Spleen (tissue), 11 donors: ENCODE measurements around the gene AMN1. TPM values are rescaled to one million over a fixed set of nuclear protein-coding genes. Genes with fewer than 3 reads are reported as not detected.
A peak's percentile ranks its signal among the peaks of the same experiment; 100 is the strongest.
"Not testable (repeated sequence)": the region's sequence is repeated elsewhere in the genome, so short reads cannot be mapped to it uniquely, and the experiment has no call there.

Experiments
- DNase-seq: peaks from one replicate; pipeline ENCODE4 v3.0.0-alpha.2; 2020
- H3K27ac ChIP-seq, 8 donors: fragments of 200-600 bp; sonication (generic) in 7 of 8; 1 replicate in 4 of 8; 2 replicates in 4 of 8; pipeline versions ENCODE4 v1.5.0 to v1.8.0; 2016 to 2021; ENCODE audit warnings: inconsistent platforms in 4 of 8, mild to moderate bottlenecking in 4 of 8, moderate library complexity in 1 of 8
- H3K27me3 ChIP-seq, 7 donors: fragments of 200-600 bp; sonication (generic) in 6 of 7; replicated peaks in 1 of 7; 1 replicate in 4 of 7; 2 replicates in 3 of 7; pipeline versions ENCODE4 v1.5.0 to v1.8.0; 2016 to 2021; ENCODE audit warnings: inconsistent platforms in 3 of 7, mild to moderate bottlenecking in 1 of 7
- H3K36me3 ChIP-seq, 6 donors: fragments of 200-600 bp; sonication (generic) in 5 of 6; 1 replicate in 4 of 6; 2 replicates in 2 of 6; pipeline versions ENCODE4 v1.5.0 to v1.8.0; 2016 to 2021; ENCODE audit warnings: inconsistent platforms in 2 of 6
- H3K4me1 ChIP-seq, 6 donors: fragments of 200-600 bp; sonication (generic) in 5 of 6; 1 replicate in 3 of 6; 2 replicates in 3 of 6; pipeline versions ENCODE4 v1.5.0 to v1.8.0; 2016 to 2021; ENCODE audit warnings: inconsistent platforms in 3 of 6
- H3K4me3 ChIP-seq, 8 donors: fragments of 200-600 bp; sonication (generic) in 7 of 8; 1 replicate in 4 of 8; 2 replicates in 4 of 8; pipeline versions ENCODE4 v1.5.0 to v1.8.0; 2016 to 2021; ENCODE audit warnings: inconsistent platforms in 4 of 8, mild to moderate bottlenecking in 4 of 8, moderate library complexity in 2 of 8
- H3K9me3 ChIP-seq, 8 donors: fragments of 200-600 bp; sonication (generic) in 7 of 8; 1 replicate in 4 of 8; 2 replicates in 4 of 8; pipeline versions ENCODE4 v1.5.0 to v1.8.0; 2016 to 2021; ENCODE audit warnings: inconsistent platforms in 4 of 8
- CTCF ChIP-seq, 11 experiments: fragments of 200-600 bp in 7 of 11; fragments of 450-650 bp in 4 of 11; sonication (generic) in 4 of 11; IDR thresholded peaks in 8 of 11; conservative IDR thresholded peaks in 3 of 11; 1 replicate in 7 of 11; 2 replicates in 4 of 11; pipeline versions ENCODE4 v1.4.0 to v1.8.0; 2016 to 2021; ENCODE audit warnings: antibody characterized with exemption in 11 of 11, inconsistent platforms in 4 of 11, mild to moderate bottlenecking in 1 of 11
- POLR2A ChIP-seq, 3 donors: fragments of 450-650 bp; IDR thresholded peaks; one replicate each; pipeline ENCODE4 v1.5.1; 2017; ENCODE audit warnings: antibody characterized with exemption in 3 of 3, mild to moderate bottlenecking in 1 of 3
- POLR2AphosphoS5 ChIP-seq, 3 donors: sonication (generic); formaldehyde crosslinking; IDR thresholded peaks; one replicate each; pipeline ENCODE4 v1.5.1; 2017; ENCODE audit warnings: antibody characterized with exemption in 3 of 3
- WGBS, 5 donors: extraction: QIAGEN DNeasy Blood & Tissue Kit in 3 of 5; methylation state at CpG; one replicate each; pipeline versions ENCODE4 v1.1.5 to v1.1.7; 2013 to 2018; 5-methylcytosine and 5-hydroxymethylcytosine counted together
- intact Hi-C: fragments of 100-400 bp; cut with DNase I; formaldehyde crosslinking; loops from one replicate; pipeline ENCODE4 v1.15.0; 2023; ENCODE audit warnings: low total_unique reads
- polyA plus RNA-seq, 3 donors: library from polyadenylated mRNA; stranded (reverse); fragments of 200-250 nt; gene quantifications; one replicate each; pipeline ENCODE4 v1.2.1, GENCODE V29; 2013
- total RNA-seq, 7 donors: library from RNA; depleted of rRNA in 3 of 7; stranded (reverse); fragments of >200 nt in 3 of 7; fragmentation: NEBNext Ultra II Directional in 4 of 7; extraction: Animal tissue kit (Norgen Biotek cat#: 25700) in 4 of 7; gene quantifications; one replicate each; pipeline versions ENCODE4 v1.1.0 to v1.2.1, GENCODE V29; 2016 to 2021
- donor health status: healthy with polysubstance abuse.
- donor health status: DM: no; HTN: no; CAD: no; lungs with moderate emphysema.
- donor health status: DM: no; HTN: no; CAD: no.
- donor health status: Bipolar disorder and iron deficiency.
- donor health status: healthy.
- donor health status: DM: no; HTN: no; CAD: no.
- donor health status: DM: yes; HTN: yes; CAD: no.

AMN1 gene
- total and polyA plus RNA-seq, 10 donors = 12.9 to 27.4 (median 16.1) TPM

- peaks cover 0 to 6% (median 0%) of the 10 kb centered on the region in 8 donors for H3K9me3 ChIP-seq
- 89 to 96% (median 94%) methylated on average over 4 of the region's 4 CpGs for WGBS, 5 donors
- H3K27ac ChIP-seq = no peak overlapping the region
- H3K27me3 ChIP-seq = no peaks in the 10 kb centered on the region
- no peaks in the 10 kb centered on the region for H3K36me3 ChIP-seq
- H3K4me1 ChIP-seq = peaks cover 0 to 12% (median 6%) of the 10 kb centered on the region in 6 donors
- H3K4me3 ChIP-seq = no peak overlapping the region
- no peak for TF ChIP-seq POLR2AphosphoS5 (IDR thresholded peaks at IDR 0.05)
- TF ChIP-seq POLR2A (IDR thresholded peaks at IDR 0.05) = no peak
- no peak for TF ChIP-seq CTCF (IDR thresholded peaks at IDR 0.05 in 8 of 11, conservative IDR thresholded peaks at IDR 0.05 in 3 of 11)
- no peak for DNase-seq
- intact Hi-C loops = no loop called here
These were observed 31.0 kb upstream of the AMN1 start for GRCh38 chr12:31759632-31760459.

GRCh38 chr12:31758297-31758696 lies 29.5 kb upstream of the AMN1 start:
- 90 to 96% (median 94%) methylated on average over 5 of the region's 5 CpGs for WGBS, 5 donors
- intact Hi-C loops, H3K27me3 ChIP-seq, H3K4me3 ChIP-seq, H3K27ac ChIP-seq, H3K36me3 ChIP-seq, DNase-seq, H3K9me3 ChIP-seq: not testable (repeated sequence)
- peaks cover 0 to 12% (median 6%) of the 10 kb centered on the region in 6 donors for H3K4me1 ChIP-seq

GRCh38 chr12:31756977-31757420 lies 28.2 kb upstream of the AMN1 start:
- 55 to 86% (median 79%) methylated on average over 1 of the region's 1 CpG for WGBS, 5 donors
- Histone ChIP-seq H3K4me1 (peaks cover 0 to 20% (median 13%) of the 10 kb centered on the region in 6 donors), H3K9me3 (no peaks in the 10 kb centered on the region), H3K27ac (no peak overlapping the region), H3K36me3 (no peaks in the 10 kb centered on the region), H3K27me3 (no peaks in the 10 kb centered on the region), H3K4me3 (no peak overlapping the region)
- intact Hi-C loops = no loop called here
- no peak for DNase-seq
- TF ChIP-seq POLR2A (IDR thresholded peaks at IDR 0.05) (no peak), POLR2AphosphoS5 (IDR thresholded peaks at IDR 0.05) (no peak), CTCF (IDR thresholded peaks at IDR 0.05 in 8 of 11, conservative IDR thresholded peaks at IDR 0.05 in 3 of 11) (no peak)

- Histone ChIP-seq H3K9me3 (peaks cover 0 to 15% (median 8%) of the 10 kb centered on the region in 8 donors), H3K4me1 (peaks cover 16 to 57% (median 47%) of the 10 kb centered on the region in 6 donors), H3K36me3 (no peaks in the 10 kb centered on the region), H3K27me3 (no peaks in the 10 kb centered on the region), H3K27ac (peak overlapping the region in 4 of 8 donors; percentile 46 to 93 (median 90)), H3K4me3 (no peak overlapping the region)
- TF ChIP-seq CTCF (IDR thresholded peaks at IDR 0.05 in 8 of 11, conservative IDR thresholded peaks at IDR 0.05 in 3 of 11) (no peak), POLR2AphosphoS5 (IDR thresholded peaks at IDR 0.05) (no peak)
- intact Hi-C loops = no loop called here
- WGBS, 5 donors = 57 to 77% (median 64%) methylated on average over 4 of the region's 4 CpGs
- DNase-seq = no peak
These were observed 23.6 kb upstream of the AMN1 start for GRCh38 chr12:31752450-31752849.
